GM23338 (cell line): ENCODE results near the gene MAN2B2. TPM values are rescaled to one million over a fixed set of nuclear protein-coding genes. Genes with fewer than 3 reads are reported as not detected.

Source experiments
- polyA plus RNA-seq: library from polyadenylated mRNA; unstranded; fragments of >200 nt; fragmentation: Nextera tagmentation; extraction: Ambion mirVana; gene quantifications from 2 replicates; pipeline ENCODE4 v1.2.1, GENCODE V29; 2016
- total RNA-seq: library from RNA; depleted of rRNA; stranded (reverse); fragments of >200 nt; shearing (Covaris generic); gene quantifications from 2 replicates; pipeline ENCODE4 v1.2.3, GENCODE V29; 2014; rRNA removed

The MAN2B2 gene
- total and polyA plus RNA-seq, 2 experiments from 2014 or later, result 1.6 to 6.9 TPM

Other genes with a start within 250 kb of the MAN2B2 start
- 7.6 and 9.2 TPM in 2 replicates for gene PPP2R2C, start 102.6 kb upstream of the MAN2B2 start, total RNA-seq
- 0.77 and 1.3 TPM in 2 replicates for gene PPP2R2C, start 102.6 kb upstream of the MAN2B2 start, polyA plus RNA-seq
- 154 and 168 TPM in 2 replicates for gene MRFAP1, start 65.5 kb downstream of the MAN2B2 start, total RNA-seq
- gene MRFAP1, start 65.5 kb downstream of the MAN2B2 start, polyA plus RNA-seq, result 272 and 288 TPM in 2 replicates
- gene S100P, start 118.7 kb downstream of the MAN2B2 start, total RNA-seq, result 0.43 TPM in 1 of 2 replicates, not detected in the other
- 0.32 TPM in 1 of 2 replicates, not detected in the other for gene S100P, start 118.7 kb downstream of the MAN2B2 start, polyA plus RNA-seq
- 58.2 and 61.6 TPM in 2 replicates for gene MRFAP1L1, start 134.7 kb downstream of the MAN2B2 start, total RNA-seq
- 63.4 and 73.8 TPM in 2 replicates for gene MRFAP1L1, start 134.7 kb downstream of the MAN2B2 start, polyA plus RNA-seq
- gene BLOC1S4, start 141.0 kb downstream of the MAN2B2 start, total RNA-seq, result 33.7 and 35.2 TPM in 2 replicates
- 23.9 and 26.5 TPM in 2 replicates for gene BLOC1S4, start 141.0 kb downstream of the MAN2B2 start, polyA plus RNA-seq
- 34.9 and 45.1 TPM in 2 replicates for gene KIAA0232, start 207.5 kb downstream of the MAN2B2 start, total RNA-seq
- gene KIAA0232, start 207.5 kb downstream of the MAN2B2 start, polyA plus RNA-seq, result 12.3 and 14.3 TPM in 2 replicates